Testis (tissue), 3 donors: ENCODE measurements around the gene MUC2. TPM values are rescaled to one million over a fixed set of nuclear protein-coding genes. Genes with fewer than 3 reads are reported as not detected.

Experiments used
- DNase-seq: peaks from one replicate; pipeline ENCODE4 v3.0.0-alpha.2; 2019
- H3K27ac ChIP-seq, 2 donors: fragments of 200-600 bp; sonication (generic); one replicate each; pipeline ENCODE4 v1.5.1; 2019
- H3K27me3 ChIP-seq: fragments of 200-600 bp; sonication (generic); one replicate; pipeline ENCODE4 v1.5.1; 2019
- H3K36me3 ChIP-seq: fragments of 200-600 bp; sonication (generic); one replicate; pipeline ENCODE4 v1.5.1; 2017; ENCODE audit warnings: low read depth; ENCODE audit errors: missing control alignments
- H3K4me1 ChIP-seq: fragments of 200-600 bp; sonication (generic); one replicate; pipeline ENCODE4 v1.5.1; 2019
- H3K4me3 ChIP-seq, 2 donors: fragments of 200-600 bp; sonication (generic); one replicate each; pipeline ENCODE4 v1.5.1; 2017 to 2019
- H3K9me3 ChIP-seq: fragments of 200-600 bp; sonication (generic); one replicate; pipeline ENCODE4 v1.5.1; 2017
- CTCF ChIP-seq, 3 experiments: fragments of 450-650 bp in 2 of 3; fragments of 200-600 bp in 1 of 3; sonication (generic) in 1 of 3; IDR thresholded peaks; one replicate each; pipeline ENCODE4 v1.5.1; 2016 to 2019; ENCODE audit warnings: antibody characterized with exemption in 3 of 3, mild to moderate bottlenecking in 2 of 3, moderate library complexity in 1 of 3
- POLR2A ChIP-seq: fragments of 450-650 bp; IDR thresholded peaks from one replicate; pipeline ENCODE4 v1.6.1; 2017; ENCODE audit warnings: antibody characterized with exemption, mild to moderate bottlenecking, moderate library complexity
- whole genome bisulfite sequencing, 2 donors: methylation state at CpG; one replicate each; pipeline ENCODE4 v1.1.5; 2018; 5-methylcytosine and 5-hydroxymethylcytosine counted together
- intact Hi-C: fragments of 100-400 bp; cut with DNase I; formaldehyde crosslinking; loops from one replicate; pipeline ENCODE4 v1.15.1; 2023; ENCODE audit warnings: low total_unique reads
- polyA plus RNA-seq: library from polyadenylated mRNA; stranded (reverse); fragments of 350-450 nt; fragmentation: Illumina TruSeq; extraction: RNeasy Lipid Tissue Mini Kit (QIAGEN cat#74804); gene quantifications from one replicate; pipeline ENCODE4 v1.2.3, GENCODE V29; 2014; ENCODE audit warnings: low read depth, low replicate concordance; ENCODE audit not compliant: insufficient read depth
- total RNA-seq, 2 donors: library from RNA; depleted of rRNA; stranded (reverse); fragments of >200 nt; gene quantifications; one replicate each; pipeline ENCODE4 v1.2.3, GENCODE V29; 2016

MUC2 gene
- total and polyA plus RNA-seq, 3 donors from 2014 or later: 0.41 to 0.93 (median 0.47) TPM

DNA sequence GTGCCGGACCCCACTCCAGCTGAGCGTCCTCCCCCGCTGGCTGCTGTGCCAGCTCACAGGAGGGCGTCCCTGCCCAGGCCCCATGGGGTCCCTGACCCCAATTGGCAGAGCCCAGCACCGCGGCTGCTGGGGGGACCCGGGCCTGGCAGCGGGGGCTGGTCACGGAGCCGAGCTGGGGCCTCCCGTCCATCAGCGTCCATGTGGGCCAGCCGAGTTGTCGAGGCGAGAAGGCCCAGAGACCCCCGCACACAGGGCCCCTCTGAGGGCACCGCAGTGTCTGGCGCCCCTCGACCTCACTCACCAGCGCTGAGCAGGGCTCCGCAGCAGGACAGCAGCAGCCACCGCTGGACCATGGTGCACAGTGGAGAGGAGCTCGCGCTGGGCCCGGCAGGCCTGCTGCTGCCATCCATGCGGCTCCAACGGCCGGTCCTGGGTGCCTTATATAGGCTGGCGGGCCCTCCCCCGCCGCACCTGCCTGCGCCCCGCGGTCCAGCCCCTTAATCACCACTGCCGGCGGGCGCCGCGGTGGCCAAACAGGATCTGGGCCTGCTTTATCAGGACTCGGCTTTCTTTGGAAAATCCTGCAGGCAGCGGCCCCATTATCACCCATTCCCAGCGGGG, 38.3 kb upstream of the MUC2 start, which contains the start of gene MUC6:
Gene MUC6, minus strand, starts transcription at position 416 of the 621 bp plus-strand sequence. Its CDS starts 63 bp downstream, at position 353.
- Histone ChIP-seq H3K9me3 (no peaks in the 10 kb centered on the region), H3K27ac (no peak within 1 kb of the TSS), H3K4me3 (no peak within 1 kb of the TSS), H3K27me3 (no peaks in the 10 kb centered on the region), H3K4me1 (no peaks in the 10 kb centered on the region), H3K36me3 (no peaks in the 10 kb centered on the region)
- WGBS, 2 donors: 58 to 90% methylated on average over 2 to 39 of the region's 42 CpGs
- DNase-seq: no peak
- intact Hi-C loops: no loop called here
- TF ChIP-seq CTCF (IDR thresholded peaks at IDR 0.05) (no peak), POLR2A (no peak)

DNA sequence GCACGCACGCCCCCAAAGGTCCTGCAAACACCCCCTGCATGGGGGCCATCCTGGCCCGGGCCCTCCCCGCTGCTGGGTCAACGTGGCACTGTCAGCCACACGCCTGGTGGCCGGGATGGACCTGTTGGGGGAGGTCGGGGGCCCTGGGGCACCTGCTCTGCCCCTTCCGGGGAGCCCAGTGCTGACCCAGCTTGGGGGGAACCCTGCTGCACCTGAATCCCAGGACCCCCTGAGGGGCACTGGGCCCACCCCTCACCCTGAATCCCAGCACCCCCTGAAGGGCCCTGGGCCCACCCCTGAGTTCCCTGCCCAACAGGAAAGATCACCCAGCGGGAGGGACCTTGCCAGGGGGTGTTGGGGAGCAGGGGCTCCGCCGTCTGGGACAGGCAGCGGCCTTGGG, 37.7 kb upstream of the MUC2 start:
- no peak overlapping the region for H3K4me3 ChIP-seq
- no peaks in the 10 kb centered on the region for H3K4me1 ChIP-seq
- intact Hi-C loops: no loop called here
- no peaks in the 10 kb centered on the region for H3K27me3 ChIP-seq
- TF ChIP-seq POLR2A (no peak), CTCF (IDR thresholded peaks at IDR 0.05) (no peak)
- 69% methylated on average over 13 of the region's 13 CpGs; no CpG with 5 or more reads in 1 of the 2 donors for WGBS, 2 donors
- H3K36me3 ChIP-seq: no peaks in the 10 kb centered on the region
- H3K27ac ChIP-seq: no peak overlapping the region
- no peak for DNase-seq
- no peaks in the 10 kb centered on the region for H3K9me3 ChIP-seq

DNA sequence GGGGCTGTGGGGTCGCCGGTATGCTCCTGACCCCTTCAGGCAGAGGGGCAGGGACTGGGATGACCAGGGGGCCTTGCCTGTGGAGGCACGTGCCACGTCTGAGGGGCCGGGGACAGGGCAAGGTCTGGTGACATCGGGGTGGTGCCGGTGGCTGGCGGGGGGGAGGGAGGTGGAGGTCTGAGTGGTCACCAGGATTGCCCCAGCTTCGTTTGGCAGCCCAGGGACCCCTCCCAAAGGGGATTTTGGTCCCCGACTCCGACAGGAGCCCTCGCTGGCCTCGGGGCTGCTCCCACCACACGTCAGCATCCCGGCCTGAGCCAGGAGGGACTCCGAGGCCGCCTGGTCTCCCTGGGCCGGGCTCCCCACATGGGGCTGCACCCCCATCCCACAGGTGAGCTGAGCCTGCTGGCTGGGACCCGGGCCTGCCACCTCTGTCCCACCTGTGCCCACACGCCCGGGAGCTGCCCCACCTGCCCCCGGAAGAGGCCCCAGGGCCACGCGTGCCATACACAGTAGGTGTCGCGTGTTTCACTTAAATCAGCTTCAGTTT, 37.1 kb upstream of the MUC2 start:
- Histone ChIP-seq H3K9me3 (no peaks in the 10 kb centered on the region), H3K27ac (no peak overlapping the region), H3K36me3 (no peaks in the 10 kb centered on the region), H3K27me3 (no peaks in the 10 kb centered on the region), H3K4me3 (no peak overlapping the region), H3K4me1 (no peaks in the 10 kb centered on the region)
- TF ChIP-seq CTCF (IDR thresholded peaks at IDR 0.05) (no peak), POLR2A (no peak)
- no peak for DNase-seq
- WGBS, 2 donors: 78 to 87% methylated on average over 7 to 26 of the region's 26 CpGs
- intact Hi-C loops: no loop called here

GRCh38 chr11:1038361-1038760, 36.3 kb upstream of the MUC2 start:
- WGBS, 2 donors: 86 to 89% methylated on average over 9 to 10 of the region's 10 CpGs
- Histone ChIP-seq H3K27ac (no peak overlapping the region), H3K9me3 (no peaks in the 10 kb centered on the region), H3K36me3 (no peaks in the 10 kb centered on the region), H3K4me1 (no peaks in the 10 kb centered on the region), H3K27me3 (no peaks in the 10 kb centered on the region), H3K4me3 (no peak overlapping the region)
- intact Hi-C loops: no loop called here
- TF ChIP-seq CTCF (IDR thresholded peaks at IDR 0.05): no peak
- no peak for TF ChIP-seq POLR2A
- no peak for DNase-seq

GRCh38 chr11:1038921-1039320, 35.8 kb upstream of the MUC2 start:
- no peak for TF ChIP-seq CTCF (IDR thresholded peaks at IDR 0.05)
- no peak for TF ChIP-seq POLR2A
- H3K9me3 ChIP-seq: no peaks in the 10 kb centered on the region
- WGBS, 2 donors: 82 to 94% methylated on average over 6 to 10 of the region's 12 CpGs
- DNase-seq: no peak
- no peak overlapping the region for H3K27ac ChIP-seq
- no peak overlapping the region for H3K4me3 ChIP-seq
- H3K4me1 ChIP-seq: no peaks in the 10 kb centered on the region
- H3K27me3 ChIP-seq: no peaks in the 10 kb centered on the region
- intact Hi-C loops: no loop called here
- H3K36me3 ChIP-seq: no peaks in the 10 kb centered on the region
